Fibroblast of pulmonary artery (primary cell): ENCODE measurements around the gene RASAL2.

ENCODE experiments used
- DNase-seq: peaks from one replicate; pipeline ENCODE4 v3.0.0-alpha.2; 2010; ENCODE audit warnings: low read depth
- H3K4me3 ChIP-seq: replicated peaks from 2 replicates; pipeline ENCODE4 v1.5.1; 2011; ENCODE audit warnings: low read depth, mild to moderate bottlenecking, control low read depth, low read length, moderate library complexity
- CTCF ChIP-seq: IDR thresholded peaks from 2 replicates; pipeline ENCODE4 v1.5.1; 2011; ENCODE audit warnings: mild to moderate bottlenecking, control low read depth, low read length, inconsistent platforms; ENCODE audit errors: missing control alignments

Gene RASAL2

GRCh38 chr1:178367151-178367550, 273.2 kb downstream of the RASAL2 start:
- H3K4me3 ChIP-seq, result no peak overlapping the region
- no peak for TF ChIP-seq CTCF
- no peak for DNase-seq

- H3K4me3 ChIP-seq, result no peak overlapping the region
- no peak for DNase-seq
- no peak for TF ChIP-seq CTCF
Observed at GRCh38 chr1:178368208-178368607, 274.3 kb downstream of the RASAL2 start.

- peak overlapping the region; percentile 52 for H3K4me3 ChIP-seq
Observed at GRCh38 chr1:178371235-178371634, 277.3 kb downstream of the RASAL2 start.

GRCh38 chr1:178371933-178372388, 278.1 kb downstream of the RASAL2 start:
- no peak for TF ChIP-seq CTCF
- no peak for DNase-seq
- H3K4me3 ChIP-seq, result peak overlapping the region; percentile 52

More at GRCh38 chr1:178371235-178371634, 277.3 kb downstream of the RASAL2 start:
- peak; percentile 40 for DNase-seq
- TF ChIP-seq CTCF, result no peak

GRCh38 chr1:178374016-178374415, 280.1 kb downstream of the RASAL2 start:
- H3K4me3 ChIP-seq, result no peak overlapping the region
- TF ChIP-seq CTCF, result no peak
- DNase-seq, result no peak

GRCh38 chr1:178376008-178376407, 282.1 kb downstream of the RASAL2 start:
- no peak for TF ChIP-seq CTCF
- H3K4me3 ChIP-seq, result no peak overlapping the region
- no peak for DNase-seq

GRCh38 chr1:178379807-178380206, 285.9 kb downstream of the RASAL2 start:
- no peak overlapping the region for H3K4me3 ChIP-seq
- no peak for DNase-seq
- peak; percentile 27 for TF ChIP-seq CTCF
